NCI-H226 (cell line): ENCODE data around the gene KRTAP20-3.

ENCODE experiments used
- DNase-seq: peaks from one replicate; pipeline ENCODE4 v3.0.0-alpha.2; 2015

Gene KRTAP20-3

GRCh38 chr21:30689822-30690221 lies 47.2 kb downstream of the KRTAP20-3 start:
- no peak for DNase-seq
